COLO668 (cell line): ENCODE measurements around the gene TRIP6.

Source experiments
- DNase-seq: peaks from one replicate; lab custom pipeline; 2025; ENCODE audit not compliant: unreplicated experiment; lab: John Stamatoyannopoulos, UW

Gene TRIP6

DNA sequence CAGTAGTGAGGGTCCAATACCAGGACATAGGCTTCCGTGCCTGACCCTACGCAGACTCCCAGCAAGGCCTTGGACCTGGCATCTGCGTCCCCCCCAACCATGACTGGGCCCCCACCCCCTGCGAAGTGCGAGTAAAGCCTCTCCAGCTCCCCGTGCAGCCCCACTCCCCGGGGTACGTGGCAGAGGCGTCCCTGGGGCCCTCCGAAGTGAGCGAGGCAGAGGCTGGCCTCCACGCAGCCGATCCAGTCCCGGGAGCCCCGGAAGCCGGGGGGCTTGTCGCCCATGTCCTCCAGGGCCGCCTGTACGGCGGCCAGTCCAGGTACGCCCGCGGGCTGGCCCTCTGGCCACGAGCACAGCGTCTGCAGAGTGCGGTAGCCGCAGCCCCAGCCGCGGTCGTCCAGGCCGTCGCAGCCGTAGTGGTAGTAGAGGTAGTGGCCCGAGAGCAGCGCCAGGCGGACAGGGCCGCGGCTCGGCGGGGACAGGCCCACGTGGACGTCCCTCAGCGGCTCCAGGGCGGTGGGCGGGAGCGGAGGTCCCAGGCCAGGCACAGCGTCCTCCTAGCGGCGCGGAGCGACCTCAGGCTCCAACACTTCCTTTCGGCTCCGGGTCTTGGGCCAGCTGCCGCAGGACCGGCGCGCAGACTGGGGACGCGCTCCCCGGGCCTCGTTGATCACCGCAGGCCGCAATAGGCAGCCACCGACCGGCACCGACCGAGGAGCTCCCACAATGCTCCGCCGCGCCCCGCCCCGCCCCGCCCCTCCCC, 22.0 kb downstream of the TRIP6 start, which contains the start of gene UFSP1:
UFSP1 (minus strand) TSS at position 728 of the 763 bp plus-strand sequence; CDS start at position 284, 444 bp downstream.
- DNase-seq: peak; percentile 76

GRCh38 chr7:100890653-100891567, 23.7 kb downstream of the TRIP6 start:
- no peak for DNase-seq

DNA sequence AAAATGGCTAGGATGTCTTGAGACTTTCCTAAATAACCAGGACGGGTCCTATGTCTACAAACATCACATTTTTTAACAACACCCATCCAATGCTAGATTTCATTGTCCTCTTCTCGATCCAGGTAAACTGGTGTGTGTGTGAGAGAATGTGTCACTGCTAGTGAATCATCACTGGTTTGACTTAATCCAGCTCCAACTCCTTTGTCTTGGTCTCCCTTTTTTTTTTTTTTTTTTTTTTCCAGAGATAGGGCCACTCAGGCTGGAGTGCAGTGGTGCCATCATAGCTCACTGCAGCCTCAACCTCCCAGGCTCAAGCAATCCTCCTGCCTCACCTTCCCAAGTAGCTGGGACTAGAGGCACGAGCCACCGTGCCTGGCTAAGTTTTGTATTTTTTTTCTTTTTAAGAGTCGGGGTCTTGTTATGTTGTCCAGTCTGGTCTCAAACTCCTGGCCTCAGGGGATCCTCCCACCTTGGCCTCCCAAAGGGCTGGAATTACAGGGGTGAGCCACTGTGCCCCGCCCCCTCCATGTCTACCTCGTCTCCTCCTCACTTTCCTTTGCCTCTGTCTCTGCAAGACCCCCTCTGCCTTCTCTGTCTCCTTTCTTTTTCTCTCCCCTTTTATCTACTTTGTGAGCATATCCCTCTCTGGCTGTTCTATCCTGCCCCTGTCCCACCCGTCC, 24.5 kb downstream of the TRIP6 start:
- DNase-seq: no peak

- DNase-seq: no peak
Measured at GRCh38 chr7:100892364-100893317, 25.5 kb downstream of the TRIP6 start.

GRCh38 chr7:100893318-100893895, 26.2 kb downstream of the TRIP6 start:
- DNase-seq: no peak

DNA sequence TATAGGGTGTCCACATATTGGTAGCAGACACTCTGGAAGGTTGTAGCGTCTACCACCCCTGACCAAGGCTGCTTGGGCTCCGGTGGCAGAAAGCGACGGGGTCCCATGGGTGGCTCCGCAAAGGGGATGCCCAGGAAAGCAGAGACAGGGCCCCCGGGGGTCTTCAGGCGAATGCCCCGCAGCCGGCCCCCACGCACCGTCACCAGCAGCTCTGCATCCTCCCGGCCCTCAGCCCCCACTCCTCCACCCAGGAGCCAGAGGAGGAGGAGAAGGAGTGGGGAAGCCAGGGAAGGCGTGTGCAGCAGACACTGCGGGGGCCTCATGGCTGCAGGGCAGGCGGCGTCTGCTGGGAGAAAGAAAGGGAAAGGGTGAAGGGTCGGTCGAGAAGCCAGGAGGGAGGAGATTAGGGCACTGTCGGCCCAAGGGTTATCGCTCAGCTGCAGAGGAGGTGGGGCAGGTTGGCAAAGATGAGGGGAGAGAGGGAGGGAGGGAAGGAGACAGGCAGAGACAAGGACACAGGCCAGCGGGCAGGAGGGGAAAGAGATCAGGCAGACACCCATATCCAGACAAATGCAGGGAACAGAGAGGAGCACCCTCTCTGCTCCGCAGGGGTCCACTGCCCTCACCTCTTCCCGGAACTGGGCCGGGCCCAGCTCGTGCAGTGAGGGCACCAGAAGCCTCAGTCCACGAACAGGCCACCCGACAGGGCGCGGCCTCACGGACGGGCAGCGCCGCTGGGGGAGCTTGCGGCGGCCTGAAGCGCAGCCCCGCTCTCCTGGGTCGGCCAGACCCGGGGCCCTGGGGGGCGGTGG, 26.9 kb downstream of the TRIP6 start:
- no peak for DNase-seq

GRCh38 chr7:100894860-100895700, 27.9 kb downstream of the TRIP6 start:
- DNase-seq: peak; percentile 18

DNA sequence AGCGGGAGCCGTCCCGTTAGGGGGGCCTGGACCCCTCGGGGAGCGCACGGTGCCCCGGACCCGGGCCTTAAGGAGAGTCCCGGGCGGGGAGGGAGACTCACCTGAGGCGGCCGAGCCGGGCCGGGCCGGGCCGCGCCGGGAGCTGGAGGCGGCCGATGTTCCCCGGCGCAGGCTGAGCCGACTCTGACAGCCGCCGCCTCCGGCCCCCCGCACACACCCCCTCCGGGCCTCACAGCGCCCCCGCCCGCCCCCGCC, 28.4 kb downstream of the TRIP6 start, which contains the start of gene ACHE:
ACHE (minus strand) TSS at position 188 of the 255 bp plus-strand sequence. CDS start 1,656 bp downstream, outside the sequence.
- no peak for DNase-seq

- no peak for DNase-seq
Measured at GRCh38 chr7:100895956-100896731, 29.0 kb downstream of the TRIP6 start.

DNA sequence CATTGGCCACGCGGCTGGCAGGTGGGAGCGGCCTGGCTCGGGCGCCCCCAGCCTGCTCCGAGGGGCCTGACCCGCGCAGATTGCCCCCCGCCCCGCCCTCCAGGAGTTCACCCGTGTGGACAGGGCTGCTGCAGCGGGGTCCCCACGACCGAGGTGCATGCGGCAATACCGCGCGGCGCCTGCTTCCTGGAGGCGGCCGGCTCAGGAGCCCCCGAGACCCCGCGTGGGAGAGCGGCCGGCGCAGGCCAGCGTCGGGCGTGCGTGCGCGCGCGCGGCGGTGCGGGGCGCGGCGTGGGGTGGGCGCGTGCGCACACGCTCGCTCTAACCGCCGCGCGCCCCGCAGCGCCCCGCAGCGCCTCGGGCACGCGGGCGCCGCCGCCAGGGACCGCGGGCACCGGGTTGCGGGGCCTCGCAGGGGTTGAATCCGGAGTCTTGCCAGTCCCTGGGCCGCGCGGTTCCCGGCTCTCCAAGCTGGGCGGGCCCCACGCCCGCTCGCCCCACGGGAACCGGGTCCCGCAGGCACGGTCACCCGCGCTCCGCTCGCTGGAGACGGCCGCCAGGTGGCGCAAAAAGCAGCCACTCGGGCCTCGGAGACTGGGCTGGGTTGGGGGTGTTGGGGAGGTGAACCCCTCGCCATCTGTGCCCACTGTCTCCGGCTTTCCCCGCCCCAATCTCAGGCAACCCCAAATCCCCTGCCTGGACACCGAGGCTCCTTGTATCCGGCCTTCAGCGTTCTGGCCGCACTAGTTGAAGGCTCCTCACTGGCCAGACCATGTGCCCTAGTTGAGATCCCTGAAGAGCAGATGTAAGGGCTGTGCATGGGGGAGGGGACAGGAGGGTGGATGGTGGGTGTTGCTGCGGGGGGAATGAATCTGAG, 29.8 kb downstream of the TRIP6 start:
- DNase-seq: peak; percentile 51

DNA sequence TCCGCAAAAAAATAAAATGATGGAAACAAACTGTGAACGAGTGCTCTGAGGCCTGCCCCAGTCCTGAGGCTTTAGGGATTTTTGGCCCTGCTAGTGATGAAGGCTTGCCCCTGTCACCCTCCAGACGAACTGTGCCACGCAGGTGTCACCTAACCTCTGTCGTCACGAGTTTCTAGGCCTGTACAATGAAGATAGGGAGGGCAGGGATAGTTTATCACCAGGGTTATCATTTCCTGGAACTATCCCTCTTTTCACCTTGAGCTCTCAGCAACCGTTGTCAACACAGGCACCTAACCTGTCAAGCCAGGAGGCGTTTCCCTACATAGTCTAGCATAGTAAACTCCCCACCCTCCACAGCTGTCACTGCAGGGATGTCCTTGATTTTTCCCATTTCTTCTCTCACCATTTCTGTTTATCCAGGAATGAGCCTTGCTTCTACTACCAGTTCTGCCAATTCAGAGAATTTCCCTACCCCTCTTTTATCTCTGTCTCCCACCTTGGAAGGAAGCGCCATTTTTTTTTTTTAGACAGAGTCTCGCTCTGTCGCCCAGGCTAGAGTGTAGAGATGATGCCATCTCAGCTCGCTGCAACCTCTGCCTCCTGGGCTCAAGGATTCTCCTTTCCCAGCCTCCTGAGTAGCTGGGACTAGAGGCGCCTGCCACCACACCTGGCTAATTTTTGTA, 30.7 kb downstream of the TRIP6 start:
- DNase-seq: no peak

DNA sequence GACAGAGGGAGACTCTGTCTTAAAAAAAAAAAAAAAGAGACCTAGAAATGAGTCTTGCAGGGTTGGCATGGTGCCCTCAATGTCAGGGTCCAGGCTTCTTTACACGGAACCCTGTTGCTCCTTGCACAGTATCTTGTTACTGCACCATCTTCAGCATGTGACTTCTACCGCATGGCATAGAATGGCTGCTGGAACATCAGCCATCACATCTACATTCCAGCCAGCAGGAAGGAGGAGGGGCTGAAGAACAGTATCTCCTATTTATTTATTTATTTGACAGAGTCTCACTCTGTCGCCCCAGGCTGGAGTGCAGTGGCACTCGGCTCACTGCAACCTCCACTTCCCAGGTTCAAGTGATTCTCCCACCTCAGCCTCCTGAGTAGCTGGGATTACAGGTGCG, 32.2 kb downstream of the TRIP6 start:
- DNase-seq: no peak

DNA sequence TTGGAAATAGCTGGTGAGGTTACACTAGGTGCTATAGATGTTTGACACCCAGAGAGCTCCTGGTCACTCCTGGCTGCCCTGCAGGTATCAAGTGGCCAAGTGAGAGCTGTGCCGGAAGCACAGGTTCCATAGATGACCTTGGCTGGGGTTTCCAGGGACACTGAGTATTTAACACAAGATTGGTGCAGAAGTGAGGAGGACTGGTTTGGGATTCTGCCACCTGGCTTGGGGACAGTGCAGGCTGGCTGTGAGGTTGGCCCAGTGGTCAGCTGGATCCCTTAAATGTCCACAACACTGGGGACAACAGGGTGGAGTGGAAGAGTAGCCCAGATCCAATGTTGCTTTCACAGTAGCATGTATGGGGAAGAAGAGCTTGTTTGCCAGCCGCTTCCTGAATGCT, 33.8 kb downstream of the TRIP6 start:
- DNase-seq: no peak

- no peak for DNase-seq
Measured at GRCh38 chr7:100901921-100902332, 34.7 kb downstream of the TRIP6 start.

GRCh38 chr7:100902638-100903037, 35.5 kb downstream of the TRIP6 start:
- DNase-seq: no peak

GRCh38 chr7:100908512-100908911, 41.3 kb downstream of the TRIP6 start:
- no peak for DNase-seq
